ENCODE data around the gene RAX. TPM values are rescaled to one million over a fixed set of nuclear protein-coding genes. Genes with fewer than 3 reads are reported as not detected.

RAX gene
- total and polyA plus RNA-seq, 2 of the 4 experiments (the other 2 are of a cell fraction), result not detected

DNA sequence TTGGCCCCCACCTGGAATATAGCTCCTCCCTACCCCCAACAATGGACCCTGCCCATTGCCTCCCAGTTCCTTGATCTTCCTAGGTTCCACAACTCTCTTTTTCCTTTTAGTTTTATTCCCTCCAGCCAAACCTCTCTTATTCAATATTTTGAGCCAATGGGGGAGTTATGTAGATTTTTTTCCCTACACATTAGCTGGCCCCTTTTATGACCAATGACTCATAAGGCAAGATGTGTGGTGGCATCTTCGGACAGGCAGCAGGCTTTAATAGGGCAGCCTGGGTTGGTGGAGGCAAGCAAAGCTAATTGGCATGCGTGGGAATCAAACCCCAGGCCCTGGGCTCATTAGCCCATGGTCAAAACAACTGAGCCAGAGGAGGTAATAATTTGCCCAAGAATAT, 44.1 kb downstream of the RAX start:
- intact Hi-C loops (cut with micrococcal nuclease) (no loop called here), in situ Hi-C loops (cut with MboI; ENCODE audit: low sequenced_read_pairs) (no loop called here), dilution Hi-C loops (cut with HindIII; ENCODE audit: low sequenced_read_pairs, unreplicated experiment) (no loop called here)
- Histone ChIP-seq H3K27me3 (ENCODE audit: control insufficient read depth, insufficient read depth, low read length) (peaks cover 47% of the 10 kb centered on the region), H4K91ac (ENCODE audit: insufficient read depth, low read depth, low read length) (no peak overlapping the region), H3K79me1 (ENCODE audit: low read depth in 1 of 2, low read length in 2 of 2) (no peaks in the 10 kb centered on the region), H3K9ac (ENCODE audit: low read depth, low read length) (no peak overlapping the region), H3K36me3 (ENCODE audit: control insufficient read depth, insufficient read depth, low read length) (no peaks in the 10 kb centered on the region), H2BK5ac (ENCODE audit: low read depth, low read length, poor library complexity, severe bottlenecking) (no peak overlapping the region), H2BK15ac (ENCODE audit: low read depth, low read length) (no peak overlapping the region), H3K4me1 (ENCODE audit: control insufficient read depth, insufficient read depth, low read length) (no peaks in the 10 kb centered on the region), H2AK5ac (ENCODE audit: low read depth, low read length) (no peak overlapping the region), H3K9me3 (ENCODE audit: control insufficient read depth, insufficient read depth, low read length) (no peaks in the 10 kb centered on the region), H4K20me1 (ENCODE audit: insufficient read depth, low read length) (no peaks in the 10 kb centered on the region), H3K4me2 (ENCODE audit: low read depth, low read length) (no peak overlapping the region), H3K56ac (ENCODE audit: extremely low read depth, insufficient read depth, low read length) (no peak overlapping the region), H2AFZ (replicated peaks; ENCODE audit: low read length, poor library complexity) (no peak overlapping the region), H3K27ac (ENCODE audit: insufficient read depth, low read length) (no peak overlapping the region), H3K9me1 (ENCODE audit: insufficient read depth, low read length) (no peaks in the 10 kb centered on the region), H3K18ac (ENCODE audit: low read depth, low read length) (no peak overlapping the region), H4K8ac (ENCODE audit: low read depth in 2 of 2, low read length in 2 of 2) (no peak overlapping the region), H2BK20ac (ENCODE audit: low read depth, low read length) (no peak overlapping the region), H3K4me3 (ENCODE audit: insufficient read depth, low read depth, low read length) (no peak overlapping the region), H3K23ac (ENCODE audit: low read depth, low read length) (no peak overlapping the region), H3K14ac (replicated peaks; ENCODE audit: low read depth, low read length) (no peak overlapping the region), H2BK120ac (ENCODE audit: low read depth, low read length) (no peak overlapping the region), H2AK9ac (replicated peaks; ENCODE audit: low read depth, low read length, poor library complexity) (no peak overlapping the region), H3K4ac (ENCODE audit: low read depth, low read length) (no peak overlapping the region), H4K5ac (ENCODE audit: low read depth, low read length) (no peak overlapping the region)
- no TSS peak for BruUV-seq (replicated peaks)
- ATAC-seq (ENCODE audit: low read depth) (no peak), DNase-seq (no peak)
- ChIA-PET POLR2A (ENCODE audit: unreplicated experiment) (no interaction called here), CTCF (interaction anchor here (1.0 to 1.4 kb wide), 2 partner anchors 19 to 173 kb away, joined by 3 to 6 read pairs; no protein-coding TSS in a partner anchor)
- no peak for TF ChIP-seq NFE2L2 (IDR thresholded peaks at IDR 0.05; ENCODE audit: low read depth, low read length)
- no peak for TF ChIP-seq MXI1 (IDR thresholded peaks at IDR 0.05; ENCODE audit: borderline replicate concordance, low read depth, low read length)
- no peak for TF ChIP-seq POLR2A (IDR thresholded peaks at IDR 0.05; ENCODE audit: low read depth, low read length)
- TF ChIP-seq, protein P1, sequence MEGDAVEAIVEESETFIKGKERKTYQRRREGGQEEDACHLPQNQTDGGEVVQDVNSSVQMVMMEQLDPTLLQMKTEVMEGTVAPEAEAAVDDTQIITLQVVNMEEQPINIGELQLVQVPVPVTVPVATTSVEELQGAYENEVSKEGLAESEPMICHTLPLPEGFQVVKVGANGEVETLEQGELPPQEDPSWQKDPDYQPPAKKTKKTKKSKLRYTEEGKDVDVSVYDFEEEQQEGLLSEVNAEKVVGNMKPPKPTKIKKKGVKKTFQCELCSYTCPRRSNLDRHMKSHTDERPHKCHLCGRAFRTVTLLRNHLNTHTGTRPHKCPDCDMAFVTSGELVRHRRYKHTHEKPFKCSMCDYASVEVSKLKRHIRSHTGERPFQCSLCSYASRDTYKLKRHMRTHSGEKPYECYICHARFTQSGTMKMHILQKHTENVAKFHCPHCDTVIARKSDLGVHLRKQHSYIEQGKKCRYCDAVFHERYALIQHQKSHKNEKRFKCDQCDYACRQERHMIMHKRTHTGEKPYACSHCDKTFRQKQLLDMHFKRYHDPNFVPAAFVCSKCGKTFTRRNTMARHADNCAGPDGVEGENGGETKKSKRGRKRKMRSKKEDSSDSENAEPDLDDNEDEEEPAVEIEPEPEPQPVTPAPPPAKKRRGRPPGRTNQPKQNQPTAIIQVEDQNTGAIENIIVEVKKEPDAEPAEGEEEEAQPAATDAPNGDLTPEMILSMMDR (conservative IDR thresholded peaks at IDR 0.05; ENCODE audit: low read depth, low read length), result no peak
- no peak for TF ChIP-seq MAZ (IDR thresholded peaks at IDR 0.05; ENCODE audit: borderline replicate concordance, low read depth, low read length)
- 57% methylated on average over 1 of the region's 2 CpGs; no CpG with 5 or more reads in 1 of the 2 experiments for WGBS, 2 experiments (ENCODE audit: extremely low coverage in 2 of 2, insufficient read length in 1 of 2)

Data from IMR-90 (cell line).